Smooth muscle cell (in vitro differentiated cells): ENCODE measurements around the gene ASTL. TPM values are rescaled to one million over a fixed set of nuclear protein-coding genes. Genes with fewer than 3 reads are reported as not detected.

Source experiments
- DNase-seq: peaks from one replicate; lab custom pipeline; 2025; ENCODE audit not compliant: unreplicated experiment; lab: John Stamatoyannopoulos, UW
- H2AFZ ChIP-seq: fragments of 200-600 bp; sonication (generic); 2 replicates; pipeline ENCODE4 v1.6.0; 2016; ENCODE audit warnings: antibody characterized with exemption, low read depth, mild to moderate bottlenecking
- H3F3A ChIP-seq: fragments of 200-600 bp; sonication (generic); 2 replicates; pipeline ENCODE4 v1.6.0; 2017; ENCODE audit warnings: antibody characterized with exemption, low read depth
- H3K27ac ChIP-seq: fragments of 200-600 bp; sonication (generic); 2 replicates; pipeline ENCODE4 v1.5.1; 2016; ENCODE audit warnings: low read depth, mild to moderate bottlenecking
- H3K27me3 ChIP-seq: fragments of 200-600 bp; sonication (generic); 2 replicates; pipeline ENCODE4 v1.6.1; 2016; ENCODE audit warnings: low read depth, mild to moderate bottlenecking
- H3K36me3 ChIP-seq: fragments of 200-600 bp; sonication (generic); 2 replicates; pipeline ENCODE4 v1.5.1; 2016; ENCODE audit warnings: low read depth
- H3K4me1 ChIP-seq: fragments of 200-600 bp; sonication (generic); 2 replicates; pipeline ENCODE4 v1.5.1; 2016; ENCODE audit warnings: low read depth
- H3K4me2 ChIP-seq: fragments of 200-600 bp; sonication (generic); 2 replicates; pipeline ENCODE4 v1.6.0; 2016; ENCODE audit warnings: mild to moderate bottlenecking
- H3K4me3 ChIP-seq: fragments of 200-600 bp; sonication (generic); 2 replicates; pipeline ENCODE4 v1.5.1; 2016; ENCODE audit warnings: mild to moderate bottlenecking
- H3K79me2 ChIP-seq: fragments of 200-600 bp; sonication (generic); 2 replicates; pipeline ENCODE4 v1.6.0; 2016; ENCODE audit warnings: low read depth, mild to moderate bottlenecking
- H3K9ac ChIP-seq: fragments of 200-600 bp; sonication (generic); 2 replicates; pipeline ENCODE4 v1.6.0; 2016; ENCODE audit warnings: low read depth
- H3K9me3 ChIP-seq: fragments of 200-600 bp; sonication (generic); replicated peaks from 2 replicates; pipeline ENCODE4 v1.5.1; 2016; ENCODE audit warnings: low read depth
- H4K20me1 ChIP-seq: fragments of 200-600 bp; sonication (generic); 2 replicates; pipeline ENCODE4 v1.6.0; 2016; ENCODE audit warnings: low read depth
- CTCF ChIP-seq: fragments of 200-600 bp; sonication (generic); IDR thresholded peaks from 2 replicates; pipeline ENCODE4 v1.5.1; 2017; ENCODE audit warnings: borderline replicate concordance, mild to moderate bottlenecking, antibody characterized with exemption; ENCODE audit not compliant: insufficient read depth, poor library complexity, severe bottlenecking
- whole genome bisulfite sequencing: methylation state at CpG from one replicate; pipeline ENCODE4 v1.1.7; 2016; ENCODE audit warnings: low lambda C conversion rate; 5-methylcytosine and 5-hydroxymethylcytosine counted together
- polyA plus RNA-seq: library from polyadenylated mRNA; unstranded; fragments of >200 nt; fragmentation: Nextera tagmentation; extraction: Ambion mirVana; gene quantifications from 2 replicates; pipeline ENCODE4 v1.2.1, GENCODE V29; 2016
- total RNA-seq: library from RNA; depleted of rRNA; stranded (reverse); fragments of >200 nt; gene quantifications from 2 replicates; pipeline ENCODE4 v1.2.3, GENCODE V29; 2014

ASTL gene
- total and polyA plus RNA-seq, 2 experiments from 2014 or later, result 0.40 TPM; not detected in 1

- DNase-seq, result no peak
- Histone ChIP-seq H2AFZ (no peak overlapping the region), H3K4me3 (no peak overlapping the region), H3K9ac (no peak overlapping the region), H3F3A (no peaks in the 10 kb centered on the region), H3K4me1 (no peaks in the 10 kb centered on the region), H3K79me2 (no peaks in the 10 kb centered on the region), H4K20me1 (no peaks in the 10 kb centered on the region), H3K4me2 (no peak overlapping the region), H3K27ac (no peak overlapping the region), H3K36me3 (no peaks in the 10 kb centered on the region), H3K9me3 (no peaks in the 10 kb centered on the region), H3K27me3 (no peaks in the 10 kb centered on the region)
- no peak for TF ChIP-seq CTCF
- WGBS, result 93% methylated on average over 22 of the region's 22 CpGs
Observed at GRCh38 chr2:96089356-96090195, 48.7 kb downstream of the ASTL start.

- WGBS, result 87% methylated on average over 19 of the region's 19 CpGs
- Histone ChIP-seq H3K4me1 (no peaks in the 10 kb centered on the region), H3K27me3 (no peaks in the 10 kb centered on the region), H3K9me3 (no peaks in the 10 kb centered on the region), H2AFZ (no peak overlapping the region), H3K4me3 (no peak overlapping the region), H3F3A (no peaks in the 10 kb centered on the region), H3K27ac (no peak overlapping the region), H4K20me1 (no peaks in the 10 kb centered on the region), H3K9ac (no peak overlapping the region), H3K36me3 (no peaks in the 10 kb centered on the region), H3K4me2 (no peak overlapping the region), H3K79me2 (no peaks in the 10 kb centered on the region)
- DNase-seq, result no peak
- no peak for TF ChIP-seq CTCF
Observed at GRCh38 chr2:96088340-96089335, 49.7 kb downstream of the ASTL start.

GRCh38 chr2:96087130-96087529 is 51.2 kb downstream of the ASTL start:
- H3K9ac ChIP-seq, result no peak overlapping the region
- no peaks in the 10 kb centered on the region for H3K27me3 ChIP-seq
- H2AFZ ChIP-seq, result no peak overlapping the region
- no peaks in the 10 kb centered on the region for H3K9me3 ChIP-seq
- H3K79me2 ChIP-seq, result no peaks in the 10 kb centered on the region
- TF ChIP-seq CTCF, result no peak
- WGBS, result 87% methylated on average over 2 of the region's 2 CpGs
- no peak overlapping the region for H3K4me2 ChIP-seq
- no peaks in the 10 kb centered on the region for H3F3A ChIP-seq
- H3K36me3 ChIP-seq, result no peaks in the 10 kb centered on the region
- no peak overlapping the region for H3K27ac ChIP-seq
- no peak overlapping the region for H3K4me3 ChIP-seq
- no peaks in the 10 kb centered on the region for H4K20me1 ChIP-seq
- H3K4me1 ChIP-seq, result no peaks in the 10 kb centered on the region
- DNase-seq, result no peak
